ENCODE measurements around the gene C13orf46.

GRCh38 chr13:113998781-113999617, 25.1 kb upstream of the C13orf46 start:
- TF ChIP-seq, protein P1, sequence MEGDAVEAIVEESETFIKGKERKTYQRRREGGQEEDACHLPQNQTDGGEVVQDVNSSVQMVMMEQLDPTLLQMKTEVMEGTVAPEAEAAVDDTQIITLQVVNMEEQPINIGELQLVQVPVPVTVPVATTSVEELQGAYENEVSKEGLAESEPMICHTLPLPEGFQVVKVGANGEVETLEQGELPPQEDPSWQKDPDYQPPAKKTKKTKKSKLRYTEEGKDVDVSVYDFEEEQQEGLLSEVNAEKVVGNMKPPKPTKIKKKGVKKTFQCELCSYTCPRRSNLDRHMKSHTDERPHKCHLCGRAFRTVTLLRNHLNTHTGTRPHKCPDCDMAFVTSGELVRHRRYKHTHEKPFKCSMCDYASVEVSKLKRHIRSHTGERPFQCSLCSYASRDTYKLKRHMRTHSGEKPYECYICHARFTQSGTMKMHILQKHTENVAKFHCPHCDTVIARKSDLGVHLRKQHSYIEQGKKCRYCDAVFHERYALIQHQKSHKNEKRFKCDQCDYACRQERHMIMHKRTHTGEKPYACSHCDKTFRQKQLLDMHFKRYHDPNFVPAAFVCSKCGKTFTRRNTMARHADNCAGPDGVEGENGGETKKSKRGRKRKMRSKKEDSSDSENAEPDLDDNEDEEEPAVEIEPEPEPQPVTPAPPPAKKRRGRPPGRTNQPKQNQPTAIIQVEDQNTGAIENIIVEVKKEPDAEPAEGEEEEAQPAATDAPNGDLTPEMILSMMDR (conservative IDR thresholded peaks at IDR 0.05; ENCODE audit: low read length) = no peak
- no peak for TF ChIP-seq EZH2phosphoT487 (IDR thresholded peaks at IDR 0.05; ENCODE audit: borderline replicate concordance, low read depth, low read length)

Data from OCI-LY7 (cell line).